MM.1S (cell line): ENCODE data around the gene MADD.

ENCODE experiments used
- DNase-seq: peaks from one replicate; pipeline ENCODE4 v3.0.0-alpha.2; 2015
- H2AFZ ChIP-seq: fragments of 300-600 bp; sonication (generic); 2 replicates; pipeline ENCODE4 v1.6.0; 2016; ENCODE audit warnings: antibody characterized with exemption, low read length
- H3F3A ChIP-seq: fragments of 300-600 bp; sonication (generic); 2 replicates; pipeline ENCODE4 v1.6.1; 2016; ENCODE audit warnings: mild to moderate bottlenecking, antibody characterized with exemption, low read length, moderate library complexity, mixed read lengths; ENCODE audit not compliant: insufficient read depth
- H3K27ac ChIP-seq: fragments of 300-600 bp; sonication (generic); 2 replicates; pipeline ENCODE4 v1.5.1; 2016; ENCODE audit warnings: mild to moderate bottlenecking, low read length
- H3K27me3 ChIP-seq: fragments of 300-600 bp; sonication (generic); replicated peaks from 2 replicates; pipeline ENCODE4 v1.6.0; 2016; ENCODE audit warnings: low read length; ENCODE audit not compliant: insufficient read depth
- H3K36me3 ChIP-seq: fragments of 300-600 bp; sonication (generic); replicated peaks from 2 replicates; pipeline ENCODE4 v1.6.1; 2016; ENCODE audit warnings: mild to moderate bottlenecking, low read length, mixed read lengths; ENCODE audit not compliant: insufficient read depth
- H3K4me1 ChIP-seq: fragments of 300-600 bp; sonication (generic); 2 replicates; pipeline ENCODE4 v1.6.1; 2016; ENCODE audit warnings: low read length, mixed read lengths
- H3K4me2 ChIP-seq: fragments of 300-600 bp; sonication (generic); 2 replicates; pipeline ENCODE4 v1.6.0; 2016; ENCODE audit warnings: low read depth, low read length
- H3K4me3 ChIP-seq: fragments of 300-600 bp; sonication (generic); 2 replicates; pipeline ENCODE4 v1.5.1; 2016; ENCODE audit warnings: low read length, mixed read lengths
- H3K79me2 ChIP-seq: fragments of 300-600 bp; sonication (generic); 2 replicates; pipeline ENCODE4 v1.6.1; 2016; ENCODE audit warnings: mixed run types, low read length, mixed read lengths
- H3K9ac ChIP-seq: fragments of 300-600 bp; sonication (generic); 2 replicates; pipeline ENCODE4 v1.6.1; 2016; ENCODE audit warnings: low read length, mixed read lengths
- H3K9me2 ChIP-seq: fragments of 300-600 bp; sonication (generic); replicated peaks from 2 replicates; pipeline ENCODE4 v1.6.1; 2016; ENCODE audit warnings: mild to moderate bottlenecking, low read length, mixed read lengths; ENCODE audit not compliant: insufficient read depth
- H3K9me3 ChIP-seq: fragments of 300-600 bp; sonication (generic); replicated peaks from 2 replicates; pipeline ENCODE4 v1.6.1; 2016; ENCODE audit warnings: mild to moderate bottlenecking, low read length, mixed read lengths; ENCODE audit not compliant: insufficient read depth
- H4K20me1 ChIP-seq: fragments of 300-600 bp; sonication (generic); 2 replicates; pipeline ENCODE4 v1.6.1; 2016; ENCODE audit warnings: mild to moderate bottlenecking, low read length, moderate library complexity, mixed read lengths; ENCODE audit not compliant: insufficient read depth
- CTCF ChIP-seq: fragments of 300-600 bp; sonication (generic); IDR thresholded peaks from 2 replicates; pipeline ENCODE4 v1.5.1; 2016; ENCODE audit warnings: antibody characterized with exemption, low read length, mixed read lengths
- EZH2 ChIP-seq: fragments of 300-600 bp; sonication (generic); optimal IDR thresholded peaks from 2 replicates; pipeline ENCODE3; 2017; ENCODE audit warnings: low read depth, mild to moderate bottlenecking, antibody characterized with exemption, low read length, mixed read lengths
- EZH2phosphoT487 ChIP-seq: fragments of 300-600 bp; sonication (generic); IDR thresholded peaks from 2 replicates; pipeline ENCODE4 v1.6.1; 2018; ENCODE audit warnings: antibody characterized with exemption, low read length

Gene MADD

GRCh38 chr11:47236482-47236881, 33.5 kb upstream of the MADD start:
- no peaks in the 10 kb centered on the region for H3K4me1 ChIP-seq
- H2AFZ ChIP-seq: no peak overlapping the region
- no peaks in the 10 kb centered on the region for H3F3A ChIP-seq
- H3K79me2 ChIP-seq: no peaks in the 10 kb centered on the region
- no peaks in the 10 kb centered on the region for H3K9me3 ChIP-seq
- no peak overlapping the region for H3K27ac ChIP-seq
- H3K27me3 ChIP-seq: no peaks in the 10 kb centered on the region
- no peaks in the 10 kb centered on the region for H4K20me1 ChIP-seq
- H3K36me3 ChIP-seq: no peaks in the 10 kb centered on the region
- H3K4me2 ChIP-seq: no peak overlapping the region
- no peak for DNase-seq
- no peak overlapping the region for H3K4me3 ChIP-seq
- TF ChIP-seq EZH2phosphoT487 (no peak), EZH2 (no peak), CTCF (no peak)
- no peaks in the 10 kb centered on the region for H3K9me2 ChIP-seq
- no peak overlapping the region for H3K9ac ChIP-seq

GRCh38 chr11:47239852-47240251, 30.1 kb upstream of the MADD start:
- no peak overlapping the region for H3K4me3 ChIP-seq
- H3K36me3 ChIP-seq: no peaks in the 10 kb centered on the region
- no peaks in the 10 kb centered on the region for H3F3A ChIP-seq
- no peaks in the 10 kb centered on the region for H3K4me1 ChIP-seq
- no peaks in the 10 kb centered on the region for H3K79me2 ChIP-seq
- H3K9me3 ChIP-seq: no peaks in the 10 kb centered on the region
- H4K20me1 ChIP-seq: no peaks in the 10 kb centered on the region
- no peak overlapping the region for H3K27ac ChIP-seq
- H3K9me2 ChIP-seq: no peaks in the 10 kb centered on the region
- H2AFZ ChIP-seq: no peak overlapping the region
- no peak overlapping the region for H3K9ac ChIP-seq
- no peaks in the 10 kb centered on the region for H3K27me3 ChIP-seq
- no peak overlapping the region for H3K4me2 ChIP-seq
- TF ChIP-seq EZH2 (no peak), EZH2phosphoT487 (no peak), CTCF (no peak)
- no peak for DNase-seq

GRCh38 chr11:47241841-47242301, 28.1 kb upstream of the MADD start:
- Histone ChIP-seq H3K9me2 (no peaks in the 10 kb centered on the region), H3K9me3 (no peaks in the 10 kb centered on the region), H4K20me1 (no peaks in the 10 kb centered on the region), H3K4me2 (no peak overlapping the region), H3K27me3 (no peaks in the 10 kb centered on the region), H3K9ac (no peak overlapping the region), H3K79me2 (no peaks in the 10 kb centered on the region), H3F3A (no peaks in the 10 kb centered on the region), H3K4me1 (no peaks in the 10 kb centered on the region), H3K27ac (no peak overlapping the region), H2AFZ (no peak overlapping the region), H3K4me3 (no peak overlapping the region), H3K36me3 (no peaks in the 10 kb centered on the region)
- no peak for DNase-seq
- TF ChIP-seq EZH2phosphoT487 (no peak), CTCF (no peak), EZH2 (no peak)
